ENCODE measurements around the gene ISLR2.

- no peak for TF ChIP-seq CTCF (IDR thresholded peaks at IDR 0.05; ENCODE audit: borderline replicate concordance, extremely low read depth, low read length, poor library complexity, severe bottlenecking)
- TF ChIP-seq EZH2 (IDR thresholded peaks at IDR 0.05; ENCODE audit: borderline replicate concordance, low read depth, low read length, severe bottlenecking), result no peak
These were observed 48.1 kb downstream of the ISLR2 start for GRCh38 chr15:74178326-74179100.
